Stomach (tissue), 4 donors: Measurements from ENCODE around the gene SEZ6L2.

Experiments
- CTCF ChIP-seq, 7 experiments: fragments of 450-650 bp in 4 of 7; fragments of 200-600 bp in 3 of 7; sonication (generic) in 3 of 7; IDR thresholded peaks; one replicate each; pipeline ENCODE4 v1.5.1; 2016 to 2019; ENCODE audit warnings: antibody characterized with exemption in 7 of 7, control low read depth in 2 of 7, mild to moderate bottlenecking in 1 of 7
- POLR2A ChIP-seq, 4 donors: fragments of 450-650 bp; IDR thresholded peaks; one replicate each; pipeline ENCODE4 v1.6.1; 2016; ENCODE audit warnings: antibody characterized with exemption in 4 of 4, control low read depth in 2 of 4, mild to moderate bottlenecking in 1 of 4, moderate library complexity in 1 of 4
- POLR2AphosphoS5 ChIP-seq, 3 donors: sonication (generic); formaldehyde crosslinking; IDR thresholded peaks; one replicate each; pipeline ENCODE4 v1.6.1; 2016; ENCODE audit warnings: antibody characterized with exemption in 3 of 3

- TF ChIP-seq CTCF (IDR thresholded peaks at IDR 0.05) (no peak), POLR2A (IDR thresholded peaks at IDR 0.05) (peak in 2 of 4 donors; percentile 10 to 25), POLR2AphosphoS5 (IDR thresholded peaks at IDR 0.05) (peak in 2 of 3 donors; percentile 89 to 92)
Measured at GRCh38 chr16:29925781-29926710, 26.7 kb upstream of the SEZ6L2 start, which contains the start of gene KCTD13.
